H1 (cell line): Measurements from ENCODE around the gene TWIST2. TPM values are rescaled to one million over a fixed set of nuclear protein-coding genes. Genes with fewer than 3 reads are reported as not detected.

Source experiments
- BACH1 ChIP-seq: IDR thresholded peaks from 2 replicates; pipeline ENCODE4 v1.6.1; 2012; ENCODE audit warnings: low read length, improper control_type of control experiment
- CHD7 ChIP-seq: fragments of 300-600 bp; sonication (generic); IDR thresholded peaks from 2 replicates; pipeline ENCODE4 v1.7.1; 2012; ENCODE audit warnings: low read length, moderate library complexity, mild to moderate bottlenecking, inconsistent platforms; ENCODE audit not compliant: insufficient replicate concordance
- CREB1 ChIP-seq: IDR thresholded peaks from 2 replicates; pipeline ENCODE4 v1.6.1; 2012; ENCODE audit warnings: inconsistent platforms
- KDM5A ChIP-seq: fragments of 200-600 bp; IDR thresholded peaks from 2 replicates; pipeline ENCODE4 v1.7.1; 2012; ENCODE audit warnings: mild to moderate bottlenecking, low read length, inconsistent platforms, mixed read lengths
- SP1 ChIP-seq: IDR thresholded peaks from 2 replicates; pipeline ENCODE4 v1.6.1; 2011; ENCODE audit warnings: low read depth, low read length
- polyA plus RNA-seq, 7 experiments: library from polyadenylated mRNA; depleted of rRNA in 3 of 7; stranded (reverse) in 5 of 7; unstranded in 2 of 7; fragments of >200 nt in 5 of 7; fragments of 200-250 nt in 2 of 7; gene quantifications; 1 replicate in 5 of 7; 2 replicates in 1 of 7; 4 replicates in 1 of 7; pipeline versions ENCODE4 v1.2.1 to v1.2.3, GENCODE V29; 2011 to 2013; ENCODE audit warnings: missing spikeins in 2 of 7, mixed read lengths in 2 of 7
- total RNA-seq: library from RNA; stranded (reverse); fragmentation: NEBNext Ultra II Directional; extraction: Animal tissue kit (Norgen Biotek cat#: 25700); gene quantifications from 2 replicates; pipeline ENCODE4 v1.2.1, GENCODE V29; 2021

TWIST2 gene
- total and polyA plus RNA-seq, 2 of the 8 experiments (the other 6 are each of a cell fraction or from before 2014, with no cell fraction given) = 2.6 to 4.3 TPM

GRCh38 chr2:238850091-238850490, 2.2 kb downstream of the TWIST2 start (continued):
- no peak for TF ChIP-seq CHD7
- no peak for TF ChIP-seq BACH1
- no peak for TF ChIP-seq KDM5A
- TF ChIP-seq CREB1 = no peak
- no peak for TF ChIP-seq SP1
